Kidney (tissue), 14 donors: Measurements from ENCODE around the gene ARFRP1. TPM values are rescaled to one million over a fixed set of nuclear protein-coding genes. Genes with fewer than 3 reads are reported as not detected.

ENCODE experiments used
- DNase-seq, 5 donors: peaks; one replicate each; pipeline ENCODE4 v3.0.0-alpha.2; 2013 to 2020
- FAIRE-seq: peaks from 2 replicates; lab custom pipeline; 2012; peaks lifted over from hg19 to GRCh38; lab: Jason Lieb, UNC
- H3K27ac ChIP-seq, 2 donors: one replicate each; pipeline ENCODE4 v1.7.0; 2013; ENCODE audit warnings: low read depth in 2 of 2, low read length in 2 of 2, inconsistent platforms in 1 of 2
- H3K27me3 ChIP-seq: one replicate; pipeline ENCODE4 v1.7.1; 2013; ENCODE audit warnings: low read length, inconsistent platforms; ENCODE audit not compliant: control insufficient read depth, insufficient read depth
- H3K36me3 ChIP-seq, 3 donors: one replicate each; pipeline versions ENCODE4 v1.7.0 to v1.7.1; 2013; ENCODE audit warnings: low read length in 3 of 3, control low read depth in 1 of 3, inconsistent platforms in 1 of 3; ENCODE audit not compliant: insufficient read depth in 3 of 3, control insufficient read depth in 2 of 3
- H3K4me1 ChIP-seq, 3 donors: one replicate each; pipeline versions ENCODE4 v1.7.0 to v1.7.1; 2013; ENCODE audit warnings: low read length in 3 of 3, inconsistent platforms in 1 of 3, low read depth in 1 of 3; ENCODE audit not compliant: control insufficient read depth in 2 of 3, insufficient read depth in 2 of 3
- H3K4me3 ChIP-seq, 3 donors: one replicate each; pipeline versions ENCODE4 v1.7.0 to v1.8.1; 2013; ENCODE audit warnings: low read length in 3 of 3, control low read depth in 1 of 3, inconsistent platforms in 1 of 3
- H3K9ac ChIP-seq, 3 donors: one replicate each; pipeline versions ENCODE4 v1.7.0 to v1.7.1; 2013; ENCODE audit warnings: low read length in 3 of 3, control low read depth in 1 of 3, inconsistent platforms in 1 of 3
- H3K9me3 ChIP-seq, 3 donors: one replicate each; pipeline versions ENCODE4 v1.7.0 to v1.7.1; 2013; ENCODE audit warnings: low read length in 3 of 3, control low read depth in 1 of 3, inconsistent platforms in 1 of 3; ENCODE audit not compliant: control insufficient read depth in 2 of 3, insufficient read depth in 1 of 3
- CTCF ChIP-seq: IDR thresholded peaks from 3 replicates; pipeline ENCODE4 v1.5.1; 2012; ENCODE audit warnings: mild to moderate bottlenecking, moderate library complexity, borderline replicate concordance; ENCODE audit not compliant: insufficient read depth; ENCODE audit errors: extremely low read depth
- intact Hi-C: fragments of 100-400 bp; cut with DNase I; formaldehyde crosslinking; loops from one replicate; pipeline ENCODE4 v1.11.1; 2022
- polyA plus RNA-seq: library from polyadenylated mRNA; stranded (reverse); fragments of 350-450 nt; fragmentation: Illumina TruSeq; extraction: RNeasy Lipid Tissue Mini Kit (QIAGEN cat#74804); gene quantifications from one replicate; pipeline ENCODE4 v1.2.3, GENCODE V29; 2014; ENCODE audit warnings: low read depth, low replicate concordance; ENCODE audit not compliant: insufficient read depth
- total RNA-seq: library from RNA; stranded (reverse); fragmentation: NEBNext Ultra II Directional; extraction: Animal tissue kit (Norgen Biotek cat#: 25700); gene quantifications from one replicate; pipeline ENCODE4 v1.2.1, GENCODE V29; 2021
- donor health status: control.
- donor health status: control.
- donor health status: control.
- donor health status: control.
- donor health status: control.
- donor health status: DM: yes; HTN: yes; CAD: no.
- donor health status: Normal renal cell carcinoma (clear cell type).

Gene ARFRP1
- total and polyA plus RNA-seq, 2 donors from 2014 or later, result 60.6 to 71.2 TPM

GRCh38 chr20:63734946-63735858, 27.4 kb upstream of the ARFRP1 start:
- Histone ChIP-seq H3K4me1 (peaks cover 0 to 13% (median 0%) of the 10 kb centered on the region in 3 donors), H3K36me3 (peaks cover 4 to 8% (median 6%) of the 10 kb centered on the region in 3 donors), H3K27ac (no peak overlapping the region), H3K27me3 (no peaks in the 10 kb centered on the region), H3K4me3 (peak overlapping the region in 1 of 3 donors; percentile 64), H3K9ac (no peak overlapping the region), H3K9me3 (no peaks in the 10 kb centered on the region)
- no peak for FAIRE-seq
- no peak for TF ChIP-seq CTCF
- intact Hi-C loops, result no loop called here
- DNase-seq, result peak in 2 of 5 donors; percentile 55 to 78

- H3K9me3 ChIP-seq, result no peaks in the 10 kb centered on the region
- no peak overlapping the region for H3K9ac ChIP-seq
- no peak for TF ChIP-seq CTCF
- H3K27me3 ChIP-seq, result no peaks in the 10 kb centered on the region
- no peak for DNase-seq
- intact Hi-C loops, result no loop called here
- no peak overlapping the region for H3K27ac ChIP-seq
- no peak for FAIRE-seq
- H3K4me1 ChIP-seq, result peaks cover 0 to 13% (median 0%) of the 10 kb centered on the region in 3 donors
- peak overlapping the region in 1 of 3 donors; percentile 64 for H3K4me3 ChIP-seq
- H3K36me3 ChIP-seq, result peaks cover 4 to 8% (median 6%) of the 10 kb centered on the region in 3 donors
These were observed 26.6 kb upstream of the ARFRP1 start for GRCh38 chr20:63734111-63734945.

- peak overlapping the region in 1 of 3 donors; percentile 25 for H3K4me3 ChIP-seq
- intact Hi-C loops, result no loop called here
- peaks cover 4 to 8% (median 6%) of the 10 kb centered on the region in 3 donors for H3K36me3 ChIP-seq
- no peak for FAIRE-seq
- H3K27me3 ChIP-seq, result no peaks in the 10 kb centered on the region
- no peak overlapping the region for H3K9ac ChIP-seq
- TF ChIP-seq CTCF, result no peak
- H3K27ac ChIP-seq, result no peak overlapping the region
- peaks cover 0 to 12% (median 0%) of the 10 kb centered on the region in 3 donors for H3K4me1 ChIP-seq
- no peaks in the 10 kb centered on the region for H3K9me3 ChIP-seq
- DNase-seq, result no peak
These were observed 25.9 kb upstream of the ARFRP1 start for GRCh38 chr20:63733579-63734081.
